ENCODE measurements around the gene TENM4.
"Not testable (repeated sequence)": the region's sequence is repeated elsewhere in the genome, so short reads cannot be mapped to it uniquely, and the experiment has no call there.

TENM4 gene

GRCh38 chr11:78643676-78644056 lies 797.2 kb downstream of the TENM4 start:
- DNase-seq (ENCODE audit: low read depth): no peak
- no peak for TF ChIP-seq CTCF (IDR thresholded peaks at IDR 0.05; ENCODE audit: low read depth, low read length, missing control alignments)
- H3K4me3 ChIP-seq (ENCODE audit: low read depth, low read length): no peak overlapping the region

- TF ChIP-seq CTCF (IDR thresholded peaks at IDR 0.05; ENCODE audit: low read depth, low read length, missing control alignments): no peak
- no peak overlapping the region for H3K4me3 ChIP-seq (ENCODE audit: low read depth, low read length)
- no peak for DNase-seq (ENCODE audit: low read depth)
Observed at GRCh38 chr11:78642979-78643675, 797.7 kb downstream of the TENM4 start.

GRCh38 chr11:78641541-78641940 lies 799.3 kb downstream of the TENM4 start:
- TF ChIP-seq CTCF (IDR thresholded peaks at IDR 0.05; ENCODE audit: low read depth, low read length, missing control alignments): no peak
- H3K4me3 ChIP-seq (ENCODE audit: low read depth, low read length): no peak overlapping the region
- DNase-seq (ENCODE audit: low read depth): no peak

GRCh38 chr11:78638704-78639380 lies 802.0 kb downstream of the TENM4 start:
- no peak overlapping the region for H3K4me3 ChIP-seq (ENCODE audit: low read depth, low read length)
- no peak for TF ChIP-seq CTCF (IDR thresholded peaks at IDR 0.05; ENCODE audit: low read depth, low read length, missing control alignments)
- DNase-seq (ENCODE audit: low read depth): no peak

GRCh38 chr11:78637527-78637926 lies 803.3 kb downstream of the TENM4 start:
- not testable (repeated sequence) for DNase-seq (ENCODE audit: low read depth); H3K4me3 ChIP-seq (ENCODE audit: low read depth, low read length)

- H3K4me3 ChIP-seq (ENCODE audit: low read depth, low read length): no peak overlapping the region
- DNase-seq (ENCODE audit: low read depth): no peak
- no peak for TF ChIP-seq CTCF (IDR thresholded peaks at IDR 0.05; ENCODE audit: low read depth, low read length, missing control alignments)
Observed at GRCh38 chr11:78635814-78636506, 804.9 kb downstream of the TENM4 start.

- TF ChIP-seq CTCF (IDR thresholded peaks at IDR 0.05; ENCODE audit: low read depth, low read length, missing control alignments): no peak
- no peak overlapping the region for H3K4me3 ChIP-seq (ENCODE audit: low read depth, low read length)
- DNase-seq (ENCODE audit: low read depth): no peak
Observed at GRCh38 chr11:78633516-78634310, 807.1 kb downstream of the TENM4 start.
